Measurements from ENCODE around the gene TAOK3.

GRCh38 chr12:118346895-118347294 lies 25.8 kb downstream of the TAOK3 start:
- TF ChIP-seq CTCF (IDR thresholded peaks at IDR 0.05) (no peak), EZH2 (IDR thresholded peaks at IDR 0.05) (no peak)
